Measurements from ENCODE around the gene PTOV1. TPM values are rescaled to one million over a fixed set of nuclear protein-coding genes. Genes with fewer than 3 reads are reported as not detected.

Gene PTOV1
- total RNA-seq, 6 experiments from 2014 or later = 157 to 176 (median 162) TPM

GRCh38 chr19:49809160-49809940, 41.6 kb upstream of the PTOV1 start:
- Mint-ChIP-seq H3K27ac (peak overlapping the region; percentile 82), H3K36me3 (ENCODE audit: low read depth) (peaks cover 6% of the 10 kb centered on the region), H3K9me3 (no peaks in the 10 kb centered on the region), H3K4me1 (ENCODE audit: low read depth) (peaks cover 33% of the 10 kb centered on the region), H3K27me3 (ENCODE audit: insufficient read depth) (peaks cover 11% of the 10 kb centered on the region), H3K4me3 (peak overlapping the region; percentile 89)
- TF ChIP-seq CTCF (IDR thresholded peaks at IDR 0.05) = no peak; the same call in 1 of the 2 replicates
- no peak for DNase-seq

GRCh38 chr19:49809941-49810389, 41.0 kb upstream of the PTOV1 start:
- DNase-seq = no peak
- H3K9me3 Mint-ChIP-seq = no peaks in the 10 kb centered on the region
- H3K4me3 Mint-ChIP-seq = peak overlapping the region; percentile 89
- no peak for TF ChIP-seq CTCF (IDR thresholded peaks at IDR 0.05)
- H3K27ac Mint-ChIP-seq = peak overlapping the region; percentile 55
- H3K27me3 Mint-ChIP-seq (ENCODE audit: insufficient read depth) = peaks cover 11% of the 10 kb centered on the region
- peaks cover 6% of the 10 kb centered on the region for H3K36me3 Mint-ChIP-seq (ENCODE audit: low read depth)
- peaks cover 38% of the 10 kb centered on the region for H3K4me1 Mint-ChIP-seq (ENCODE audit: low read depth)

GRCh38 chr19:49811328-49811727, 39.6 kb upstream of the PTOV1 start:
- DNase-seq = no peak
- no peaks in the 10 kb centered on the region for H3K9me3 Mint-ChIP-seq
- no peak for TF ChIP-seq CTCF (IDR thresholded peaks at IDR 0.05)
- H3K4me3 Mint-ChIP-seq = no peak overlapping the region
- peaks cover 3% of the 10 kb centered on the region for H3K36me3 Mint-ChIP-seq (ENCODE audit: low read depth)
- H3K27me3 Mint-ChIP-seq (ENCODE audit: insufficient read depth) = peaks cover 9% of the 10 kb centered on the region
- H3K4me1 Mint-ChIP-seq (ENCODE audit: low read depth) = peaks cover 38% of the 10 kb centered on the region
- no peak overlapping the region for H3K27ac Mint-ChIP-seq

- peak overlapping the region; percentile 93 for H3K4me3 Mint-ChIP-seq
- H3K4me1 Mint-ChIP-seq (ENCODE audit: low read depth) = peaks cover 38% of the 10 kb centered on the region
- DNase-seq = no peak
- H3K27me3 Mint-ChIP-seq (ENCODE audit: insufficient read depth) = peaks cover 10% of the 10 kb centered on the region
- H3K36me3 Mint-ChIP-seq (ENCODE audit: low read depth) = no peaks in the 10 kb centered on the region
- no peaks in the 10 kb centered on the region for H3K9me3 Mint-ChIP-seq
- TF ChIP-seq CTCF (IDR thresholded peaks at IDR 0.05) = no peak
- peak overlapping the region; percentile 99 for H3K27ac Mint-ChIP-seq
These were observed 38.4 kb upstream of the PTOV1 start for GRCh38 chr19:49812452-49812996.

- peak within 1 kb of the TSS; percentile 93 for H3K4me3 Mint-ChIP-seq
- peaks cover 38% of the 10 kb centered on the region for H3K4me1 Mint-ChIP-seq (ENCODE audit: low read depth)
- peak; percentile 99 for DNase-seq
- peaks cover 12% of the 10 kb centered on the region for H3K27me3 Mint-ChIP-seq (ENCODE audit: insufficient read depth)
- H3K27ac Mint-ChIP-seq = peak within 1 kb of the TSS; percentile 99
- no peaks in the 10 kb centered on the region for H3K9me3 Mint-ChIP-seq
- H3K36me3 Mint-ChIP-seq (ENCODE audit: low read depth) = no peaks in the 10 kb centered on the region
- peak; percentile 58 for TF ChIP-seq CTCF (IDR thresholded peaks at IDR 0.05)
These were observed 37.7 kb upstream of the PTOV1 start, which contains the start of gene FUZ for GRCh38 chr19:49812997-49813861. Gene FUZ, minus strand, starts transcription at chr19:49813292. Its CDS starts 186 bp downstream, at chr19:49813106.
